A673 (cell line): ENCODE measurements around the gene PSG1.
"Not testable (repeated sequence)": the region's sequence is repeated elsewhere in the genome, so short reads cannot be mapped to it uniquely, and the experiment has no call there.

Experiments used
- CTCF ChIP-seq: fragments of 300-800, 200-600 bp; sonication (generic); conservative IDR thresholded peaks from 2 replicates; pipeline ENCODE4 v1.5.1; 2017; ENCODE audit warnings: low read depth, mild to moderate bottlenecking, antibody characterized with exemption, low read length, moderate library complexity, mixed read lengths
- EZH2 ChIP-seq: fragments of 200-600 bp; sonication (generic); IDR thresholded peaks from 2 replicates; pipeline ENCODE4 v1.6.1; 2017; ENCODE audit warnings: borderline replicate concordance, low read depth, mild to moderate bottlenecking, mixed read lengths, antibody characterized with exemption, low read length; ENCODE audit not compliant: poor library complexity, severe bottlenecking

- not testable (repeated sequence) for TF ChIP-seq CTCF, EZH2
These were observed 5.4 kb downstream of the PSG1 start for GRCh38 chr19:42874136-42874535.
